ENCODE measurements around the gene ZNF549.
A peak's percentile ranks its signal among the peaks of the same experiment; 100 is the strongest.

DNA sequence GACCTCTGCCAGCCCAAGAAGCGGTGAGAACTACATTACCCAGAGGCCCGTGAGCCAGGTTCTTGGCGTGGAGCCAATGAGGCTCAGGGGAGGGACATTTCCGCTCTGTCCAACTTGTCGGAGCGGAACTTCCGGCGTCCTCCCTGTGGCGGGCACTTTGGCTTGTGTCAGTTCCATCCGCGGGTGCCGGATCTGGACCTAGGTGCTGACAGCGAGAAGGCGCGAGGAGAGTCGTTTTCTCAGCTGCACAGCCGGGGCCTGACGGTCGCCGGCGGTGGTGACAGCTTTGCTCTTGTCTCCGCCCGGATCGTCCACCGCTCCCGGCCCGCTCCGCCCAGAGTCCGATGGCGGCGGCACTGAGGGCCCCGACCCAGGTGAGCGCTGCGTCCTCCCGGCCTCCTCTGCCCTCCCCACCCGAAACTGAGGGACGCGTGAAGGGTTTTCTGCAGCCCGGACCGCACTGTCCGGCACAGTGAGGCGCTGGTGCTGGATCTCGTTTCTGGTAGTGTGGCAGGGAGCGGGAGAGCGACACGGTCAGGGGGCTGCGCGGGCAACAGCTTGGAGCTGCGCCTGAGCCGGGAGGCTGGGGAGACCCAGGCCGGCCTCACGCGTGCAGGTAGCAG lies 72.7 kb downstream of the ZNF549 start, which contains the start of gene ZNF530:
- TF ChIP-seq, protein P1, sequence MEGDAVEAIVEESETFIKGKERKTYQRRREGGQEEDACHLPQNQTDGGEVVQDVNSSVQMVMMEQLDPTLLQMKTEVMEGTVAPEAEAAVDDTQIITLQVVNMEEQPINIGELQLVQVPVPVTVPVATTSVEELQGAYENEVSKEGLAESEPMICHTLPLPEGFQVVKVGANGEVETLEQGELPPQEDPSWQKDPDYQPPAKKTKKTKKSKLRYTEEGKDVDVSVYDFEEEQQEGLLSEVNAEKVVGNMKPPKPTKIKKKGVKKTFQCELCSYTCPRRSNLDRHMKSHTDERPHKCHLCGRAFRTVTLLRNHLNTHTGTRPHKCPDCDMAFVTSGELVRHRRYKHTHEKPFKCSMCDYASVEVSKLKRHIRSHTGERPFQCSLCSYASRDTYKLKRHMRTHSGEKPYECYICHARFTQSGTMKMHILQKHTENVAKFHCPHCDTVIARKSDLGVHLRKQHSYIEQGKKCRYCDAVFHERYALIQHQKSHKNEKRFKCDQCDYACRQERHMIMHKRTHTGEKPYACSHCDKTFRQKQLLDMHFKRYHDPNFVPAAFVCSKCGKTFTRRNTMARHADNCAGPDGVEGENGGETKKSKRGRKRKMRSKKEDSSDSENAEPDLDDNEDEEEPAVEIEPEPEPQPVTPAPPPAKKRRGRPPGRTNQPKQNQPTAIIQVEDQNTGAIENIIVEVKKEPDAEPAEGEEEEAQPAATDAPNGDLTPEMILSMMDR (IDR thresholded peaks at IDR 0.05), result peak in 1 of 12 donors; percentile 21
- peak in 1 of 2 donors; percentile 5 for TF ChIP-seq POLR2A (IDR thresholded peaks at IDR 0.05)

Data from heart left ventricle (tissue), 13 donors.